GM19238 (cell line): ENCODE measurements around the gene AMMECR1.
"Not testable (repeated sequence)": the region's sequence is repeated elsewhere in the genome, so short reads cannot be mapped to it uniquely, and the experiment has no call there.

Source experiments
- DNase-seq: peaks from one replicate; pipeline ENCODE4 v3.0.0; 2011; ENCODE audit warnings: low spot score; ENCODE audit not compliant: insufficient read length

AMMECR1 gene

GRCh38 chrX:110258552-110258951, 59.3 kb downstream of the AMMECR1 start:
- DNase-seq: no peak

GRCh38 chrX:110257889-110258288, 60.0 kb downstream of the AMMECR1 start:
- no peak for DNase-seq

GRCh38 chrX:110252711-110253110, 65.2 kb downstream of the AMMECR1 start:
- DNase-seq: no peak

GRCh38 chrX:110251961-110252360, 65.9 kb downstream of the AMMECR1 start:
- no peak for DNase-seq

GRCh38 chrX:110251526-110251925, 66.4 kb downstream of the AMMECR1 start:
- no peak for DNase-seq

- DNase-seq: no peak
Measured at GRCh38 chrX:110250847-110251246, 67.0 kb downstream of the AMMECR1 start.

- DNase-seq: no peak
Measured at GRCh38 chrX:110248578-110248977, 69.3 kb downstream of the AMMECR1 start.

- no peak for DNase-seq
Measured at GRCh38 chrX:110245011-110245410, 72.9 kb downstream of the AMMECR1 start.

- DNase-seq: no peak
Measured at GRCh38 chrX:110242371-110242770, 75.5 kb downstream of the AMMECR1 start.

GRCh38 chrX:110241816-110242215, 76.1 kb downstream of the AMMECR1 start:
- no peak for DNase-seq

GRCh38 chrX:110238259-110238658, 79.6 kb downstream of the AMMECR1 start:
- not testable (repeated sequence) for DNase-seq

- not testable (repeated sequence) for DNase-seq
Measured at GRCh38 chrX:110231485-110231884, 86.4 kb downstream of the AMMECR1 start.

- not testable (repeated sequence) for DNase-seq
Measured at GRCh38 chrX:110229497-110230111, 88.3 kb downstream of the AMMECR1 start.

GRCh38 chrX:110228453-110228852, 89.4 kb downstream of the AMMECR1 start:
- no peak for DNase-seq

- no peak for DNase-seq
Measured at GRCh38 chrX:110226931-110227330, 91.0 kb downstream of the AMMECR1 start.

GRCh38 chrX:110224926-110225617, 92.8 kb downstream of the AMMECR1 start:
- no peak for DNase-seq

GRCh38 chrX:110222497-110223257, 95.2 kb downstream of the AMMECR1 start:
- no peak for DNase-seq

- DNase-seq: no peak
Measured at GRCh38 chrX:110219920-110220319, 98.0 kb downstream of the AMMECR1 start.

- DNase-seq: no peak
Measured at GRCh38 chrX:110218591-110218990, 99.3 kb downstream of the AMMECR1 start.

- no peak for DNase-seq
Measured at GRCh38 chrX:110216027-110216426, 101.9 kb downstream of the AMMECR1 start.

- no peak for DNase-seq
Measured at GRCh38 chrX:110215411-110215810, 102.5 kb downstream of the AMMECR1 start.

GRCh38 chrX:110214684-110215083, 103.2 kb downstream of the AMMECR1 start:
- no peak for DNase-seq
